Stimulated activated naive CD4-positive, alpha-beta T cell (primary cell): ENCODE results near the gene CPT2.
A peak's percentile ranks its signal among the peaks of the same experiment; 100 is the strongest.

ENCODE experiments used
- DNase-seq, 6 experiments: peaks; one replicate each; lab custom pipeline; 2025; lab: John Stamatoyannopoulos, UW

The CPT2 gene

GRCh38 chr1:53219711-53220110, 23.1 kb downstream of the CPT2 start:
- no peak for DNase-seq

GRCh38 chr1:53220171-53220961, 23.7 kb downstream of the CPT2 start, which contains the start of gene CZIB:
Gene CZIB, minus strand, starts transcription at chr1:53220634. Its CDS starts 59 bp downstream, at chr1:53220575.
- peak; percentile 73 to 97 (median 91) for DNase-seq

- DNase-seq, result no peak
These were observed 24.3 kb downstream of the CPT2 start for GRCh38 chr1:53220962-53221286.

- DNase-seq, result no peak
These were observed 41.0 kb downstream of the CPT2 start for GRCh38 chr1:53237638-53238037.

- DNase-seq, result peak; percentile 87 to 94 (median 92)
These were observed 41.9 kb downstream of the CPT2 start, which contains the start of gene MAGOH for GRCh38 chr1:53238197-53239155. Gene MAGOH, minus strand, starts transcription at chr1:53238518. Its CDS starts 70 bp downstream, at chr1:53238448.

GRCh38 chr1:53241828-53242227, 45.2 kb downstream of the CPT2 start:
- no peak for DNase-seq

GRCh38 chr1:53242381-53242780, 45.8 kb downstream of the CPT2 start:
- no peak for DNase-seq

GRCh38 chr1:53244141-53244540, 47.5 kb downstream of the CPT2 start:
- no peak for DNase-seq

GRCh38 chr1:53246261-53247134, 49.9 kb downstream of the CPT2 start:
- DNase-seq, result no peak

- no peak for DNase-seq
These were observed 53.1 kb downstream of the CPT2 start for GRCh38 chr1:53249706-53250105.

GRCh38 chr1:53250325-53250724, 53.7 kb downstream of the CPT2 start:
- no peak for DNase-seq

GRCh38 chr1:53254011-53254640, 57.5 kb downstream of the CPT2 start:
- DNase-seq, result no peak

GRCh38 chr1:53255031-53255430, 58.4 kb downstream of the CPT2 start:
- DNase-seq, result no peak

- no peak for DNase-seq
These were observed 60.2 kb downstream of the CPT2 start for GRCh38 chr1:53256511-53257453.

- no peak for DNase-seq
These were observed 60.9 kb downstream of the CPT2 start for GRCh38 chr1:53257454-53258081.

GRCh38 chr1:53258216-53258615, 61.6 kb downstream of the CPT2 start:
- no peak for DNase-seq

- DNase-seq, result no peak
These were observed 63.3 kb downstream of the CPT2 start for GRCh38 chr1:53259932-53260331.

GRCh38 chr1:53260631-53261247, 64.1 kb downstream of the CPT2 start:
- DNase-seq, result no peak

GRCh38 chr1:53262000-53262399, 65.4 kb downstream of the CPT2 start:
- DNase-seq, result no peak
